ENCODE results near the gene GSTA4.

- TF ChIP-seq, protein P1, sequence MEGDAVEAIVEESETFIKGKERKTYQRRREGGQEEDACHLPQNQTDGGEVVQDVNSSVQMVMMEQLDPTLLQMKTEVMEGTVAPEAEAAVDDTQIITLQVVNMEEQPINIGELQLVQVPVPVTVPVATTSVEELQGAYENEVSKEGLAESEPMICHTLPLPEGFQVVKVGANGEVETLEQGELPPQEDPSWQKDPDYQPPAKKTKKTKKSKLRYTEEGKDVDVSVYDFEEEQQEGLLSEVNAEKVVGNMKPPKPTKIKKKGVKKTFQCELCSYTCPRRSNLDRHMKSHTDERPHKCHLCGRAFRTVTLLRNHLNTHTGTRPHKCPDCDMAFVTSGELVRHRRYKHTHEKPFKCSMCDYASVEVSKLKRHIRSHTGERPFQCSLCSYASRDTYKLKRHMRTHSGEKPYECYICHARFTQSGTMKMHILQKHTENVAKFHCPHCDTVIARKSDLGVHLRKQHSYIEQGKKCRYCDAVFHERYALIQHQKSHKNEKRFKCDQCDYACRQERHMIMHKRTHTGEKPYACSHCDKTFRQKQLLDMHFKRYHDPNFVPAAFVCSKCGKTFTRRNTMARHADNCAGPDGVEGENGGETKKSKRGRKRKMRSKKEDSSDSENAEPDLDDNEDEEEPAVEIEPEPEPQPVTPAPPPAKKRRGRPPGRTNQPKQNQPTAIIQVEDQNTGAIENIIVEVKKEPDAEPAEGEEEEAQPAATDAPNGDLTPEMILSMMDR (IDR thresholded peaks at IDR 0.05; ENCODE audit: low read depth, low read length, poor library complexity, severe bottlenecking) = no peak
- no peak for TF ChIP-seq EZH2phosphoT487 (IDR thresholded peaks at IDR 0.05; ENCODE audit: borderline replicate concordance, low read length)
Observed at GRCh38 chr6:52962701-52963100, 32.4 kb downstream of the GSTA4 start.

All from DOHH2 (cell line).